HepG2 (cell line): ENCODE data around the gene IL17A. TPM values are rescaled to one million over a fixed set of nuclear protein-coding genes. Genes with fewer than 3 reads are reported as not detected.

ENCODE experiments used
- ATAC-seq: fragments of 200-7000 bp; cut with Tn5 transposase; 3 replicates; pipeline ENCODE4 v1.9.1; 2020; ENCODE audit warnings: mild to moderate bottlenecking, moderate library complexity
- BruUV-seq: library from RNA; stranded (reverse); fragments of 400-500 nt; replicated peaks from 2 replicates; lab custom pipeline; 2021; lab: Mats Ljungman, UMichigan
- CTCF ChIA-PET: fragments of 300-600 bp; formaldehyde crosslinking; extraction: SDS; loops from one replicate; lab custom pipeline; 2021; ENCODE audit warnings: low total read pairs, inconsistent platforms, low intra/inter-chr PET ratio; lab: Yijun Ruan, JAX
- POLR2A ChIA-PET: fragments of 350-600 bp; sonication (Branson Sonifier 250); formaldehyde crosslinking; loops from one replicate; lab custom pipeline; 2020; ENCODE audit warnings: antibody characterized with exemption, inconsistent platforms; lab: Yijun Ruan, JAX
- DNase-seq: peaks from one replicate; pipeline ENCODE4 v3.0.0-alpha.2; 2015; ENCODE audit warnings: low spot score
- FAIRE-seq: peaks from 3 replicates; lab custom pipeline; 2011; peaks lifted over from hg19 to GRCh38; lab: Jason Lieb, UNC
- H2AFZ ChIP-seq: one replicate; pipeline ENCODE4 v1.6.1; 2011; ENCODE audit warnings: low read length, inconsistent platforms
- H3K27ac ChIP-seq: fragments of 300-600 bp; 3 replicates; pipeline ENCODE4 v1.8.0; 2011; ENCODE audit warnings: mixed run types, mild to moderate bottlenecking, mixed read lengths, low read length, inconsistent platforms; ENCODE audit not compliant: insufficient read depth; ENCODE audit errors: extremely low read length
- H3K27me3 ChIP-seq, 2 experiments: fragments of 200-600 bp in 1 of 2; 2 replicates in 1 of 2; 3 replicates in 1 of 2; pipeline versions ENCODE4 v1.6.0 to v1.8.0; 2011; ENCODE audit warnings: low read length in 2 of 2, mild to moderate bottlenecking in 2 of 2, moderate library complexity in 2 of 2, inconsistent platforms in 1 of 2; ENCODE audit not compliant: insufficient read depth in 2 of 2, control insufficient read depth in 1 of 2
- H3K36me3 ChIP-seq, 2 experiments: fragments of 200-600 bp in 1 of 2; replicated peaks in 1 of 2; 2 replicates in 1 of 2; 3 replicates in 1 of 2; pipeline versions ENCODE4 v1.5.1 to v1.8.0; 2011; ENCODE audit warnings: low read length in 2 of 2, inconsistent platforms in 1 of 2; ENCODE audit not compliant: insufficient read depth in 2 of 2, control insufficient read depth in 1 of 2
- H3K4me1 ChIP-seq: 2 replicates; pipeline ENCODE4 v1.5.1; 2012; ENCODE audit warnings: low read length, inconsistent platforms; ENCODE audit not compliant: insufficient read depth
- H3K4me2 ChIP-seq: 2 replicates; pipeline ENCODE4 v1.6.0; 2011; ENCODE audit warnings: low read depth, low read length, inconsistent platforms
- H3K4me3 ChIP-seq, 3 experiments: fragments of 200-600 bp in 1 of 3; sonication (generic), shearing (Covaris generic) in 1 of 3; replicated peaks in 1 of 3; 2 replicates each; pipeline ENCODE4 v1.5.1; 2011 to 2016; ENCODE audit warnings: low read length in 3 of 3, inconsistent platforms in 2 of 3, low read depth in 2 of 3, mild to moderate bottlenecking in 2 of 3, control low read depth in 1 of 3, mixed read lengths in 1 of 3; ENCODE audit not compliant: insufficient read depth in 1 of 3
- H3K79me2 ChIP-seq: one replicate; pipeline ENCODE4 v1.6.1; 2011; ENCODE audit warnings: low read length, inconsistent platforms; ENCODE audit not compliant: insufficient read depth
- H3K9ac ChIP-seq: 2 replicates; pipeline ENCODE4 v1.6.0; 2011; ENCODE audit warnings: mild to moderate bottlenecking, low read depth, low read length, inconsistent platforms; ENCODE audit not compliant: insufficient read depth
- H3K9me3 ChIP-seq: 2 replicates; pipeline ENCODE4 v1.5.1; 2012; ENCODE audit warnings: mild to moderate bottlenecking, low read length
- H4K20me1 ChIP-seq: 2 replicates; pipeline ENCODE4 v1.6.0; 2011; ENCODE audit warnings: inconsistent platforms, mild to moderate bottlenecking, low read length, moderate library complexity; ENCODE audit not compliant: insufficient read depth
- HOXA9 ChIP-seq: sonication (generic); formaldehyde crosslinking; IDR thresholded peaks from 2 replicates; pipeline ENCODE4 v1.8.1; 2022; ENCODE audit warnings: missing genetic modification reagents, mild to moderate bottlenecking, moderate library complexity, borderline replicate concordance
- ZBTB40 ChIP-seq, 2 experiments: fragments of 450-650 bp in 1 of 2; sonication (generic) in 1 of 2; formaldehyde crosslinking in 1 of 2; IDR thresholded peaks; 2 replicates each; pipeline versions ENCODE4 v1.6.1 to v1.8.0; 2016 to 2022; ENCODE audit warnings: antibody characterized with exemption in 1 of 2, mild to moderate bottlenecking in 1 of 2, missing genetic modification reagents in 1 of 2
- ZSCAN9 ChIP-seq: IDR thresholded peaks from 2 replicates; pipeline ENCODE4 v1.6.1; 2016; ENCODE audit warnings: borderline replicate concordance
- in situ Hi-C: cut with HindIII; loops from 2 replicates; pipeline ENCODE4 v1.10.0; 2017; ENCODE audit warnings: low pct_unique_long_range_greater_than_20kb; ENCODE audit not compliant: extremely low pct_ligation_motif_present
- intact Hi-C: fragments of 100-400 bp; cut with micrococcal nuclease; formaldehyde crosslinking; loops from one replicate; pipeline ENCODE4 v1.10.0; 2022; ENCODE audit not compliant: unreplicated experiment
- polyA plus RNA-seq, 8 experiments: library from polyadenylated mRNA; depleted of rRNA in 3 of 8; stranded (reverse) in 7 of 8; unstranded in 1 of 8; fragments of >200 nt; fragmentation: Illumina TruSeq in 4 of 8; extraction: Trizol in 4 of 8; gene quantifications; 2 replicates each; pipeline versions ENCODE4 v1.2.1 to v1.2.3, GENCODE V29; 2011 to 2016; ENCODE audit warnings: low read depth in 4 of 8, missing spikeins in 1 of 8, mixed read lengths in 1 of 8; ENCODE audit not compliant: insufficient read depth in 1 of 8
- total RNA-seq, 5 experiments: library from RNA; depleted of rRNA; stranded (reverse); fragments of >200 nt; fragmentation: Illumina TruSeq; extraction: Trizol; gene quantifications; 2 replicates each; pipeline ENCODE4 v1.2.3, GENCODE V29; 2016; ENCODE audit warnings: low read depth in 1 of 5
- TF ChIP-seq, protein P1 (sequence below): sonication (generic); formaldehyde crosslinking; IDR thresholded peaks from one replicate; pipeline ENCODE4 v1.5.1; 2020; ENCODE audit warnings: mild to moderate bottlenecking, missing genetic modification reagents; ENCODE audit errors: not compliant biosample characterization

The IL17A gene
- total and polyA plus RNA-seq, 2 of the 13 experiments (the other 11 are each of a cell fraction or from before 2014, with no cell fraction given), result not detected

GRCh38 chr6:52149076-52149475, 37.1 kb upstream of the IL17A start:
- in situ Hi-C loops (no loop called here), intact Hi-C loops (no loop called here)
- BruUV-seq, result no TSS peak
- H3K4me1 ChIP-seq, result no peaks in the 10 kb centered on the region
- no peak overlapping the region for H3K9ac ChIP-seq
- H3K79me2 ChIP-seq, result no peaks in the 10 kb centered on the region
- ATAC-seq (no peak), DNase-seq (no peak), FAIRE-seq (no peak)
- POLR2A ChIA-PET, result no interaction called here
- no peaks in the 10 kb centered on the region for H3K36me3 ChIP-seq
- H3K9me3 ChIP-seq, result no peaks in the 10 kb centered on the region
- CTCF ChIA-PET, result no interaction called here
- no peak overlapping the region for H3K4me2 ChIP-seq
- no peak overlapping the region for H3K4me3 ChIP-seq
- no peak overlapping the region for H3K27ac ChIP-seq
- H4K20me1 ChIP-seq, result no peaks in the 10 kb centered on the region
- peaks cover 0 to 14% of the 10 kb centered on the region in 2 experiments; a peak in 3 of 5 replicates for H3K27me3 ChIP-seq
- H2AFZ ChIP-seq, result no peak overlapping the region
- TF ChIP-seq ZBTB40 (IDR thresholded peaks at IDR 0.05), result no peak
- TF ChIP-seq ZBTB40 (CRISPR knock-in tag; IDR thresholded peaks at IDR 0.05), result no peak
- no peak for TF ChIP-seq HOXA9 (CRISPR knock-in tag)
- no peak for TF ChIP-seq ZSCAN9 (CRISPR knock-in tag)
- TF ChIP-seq, protein P1, sequence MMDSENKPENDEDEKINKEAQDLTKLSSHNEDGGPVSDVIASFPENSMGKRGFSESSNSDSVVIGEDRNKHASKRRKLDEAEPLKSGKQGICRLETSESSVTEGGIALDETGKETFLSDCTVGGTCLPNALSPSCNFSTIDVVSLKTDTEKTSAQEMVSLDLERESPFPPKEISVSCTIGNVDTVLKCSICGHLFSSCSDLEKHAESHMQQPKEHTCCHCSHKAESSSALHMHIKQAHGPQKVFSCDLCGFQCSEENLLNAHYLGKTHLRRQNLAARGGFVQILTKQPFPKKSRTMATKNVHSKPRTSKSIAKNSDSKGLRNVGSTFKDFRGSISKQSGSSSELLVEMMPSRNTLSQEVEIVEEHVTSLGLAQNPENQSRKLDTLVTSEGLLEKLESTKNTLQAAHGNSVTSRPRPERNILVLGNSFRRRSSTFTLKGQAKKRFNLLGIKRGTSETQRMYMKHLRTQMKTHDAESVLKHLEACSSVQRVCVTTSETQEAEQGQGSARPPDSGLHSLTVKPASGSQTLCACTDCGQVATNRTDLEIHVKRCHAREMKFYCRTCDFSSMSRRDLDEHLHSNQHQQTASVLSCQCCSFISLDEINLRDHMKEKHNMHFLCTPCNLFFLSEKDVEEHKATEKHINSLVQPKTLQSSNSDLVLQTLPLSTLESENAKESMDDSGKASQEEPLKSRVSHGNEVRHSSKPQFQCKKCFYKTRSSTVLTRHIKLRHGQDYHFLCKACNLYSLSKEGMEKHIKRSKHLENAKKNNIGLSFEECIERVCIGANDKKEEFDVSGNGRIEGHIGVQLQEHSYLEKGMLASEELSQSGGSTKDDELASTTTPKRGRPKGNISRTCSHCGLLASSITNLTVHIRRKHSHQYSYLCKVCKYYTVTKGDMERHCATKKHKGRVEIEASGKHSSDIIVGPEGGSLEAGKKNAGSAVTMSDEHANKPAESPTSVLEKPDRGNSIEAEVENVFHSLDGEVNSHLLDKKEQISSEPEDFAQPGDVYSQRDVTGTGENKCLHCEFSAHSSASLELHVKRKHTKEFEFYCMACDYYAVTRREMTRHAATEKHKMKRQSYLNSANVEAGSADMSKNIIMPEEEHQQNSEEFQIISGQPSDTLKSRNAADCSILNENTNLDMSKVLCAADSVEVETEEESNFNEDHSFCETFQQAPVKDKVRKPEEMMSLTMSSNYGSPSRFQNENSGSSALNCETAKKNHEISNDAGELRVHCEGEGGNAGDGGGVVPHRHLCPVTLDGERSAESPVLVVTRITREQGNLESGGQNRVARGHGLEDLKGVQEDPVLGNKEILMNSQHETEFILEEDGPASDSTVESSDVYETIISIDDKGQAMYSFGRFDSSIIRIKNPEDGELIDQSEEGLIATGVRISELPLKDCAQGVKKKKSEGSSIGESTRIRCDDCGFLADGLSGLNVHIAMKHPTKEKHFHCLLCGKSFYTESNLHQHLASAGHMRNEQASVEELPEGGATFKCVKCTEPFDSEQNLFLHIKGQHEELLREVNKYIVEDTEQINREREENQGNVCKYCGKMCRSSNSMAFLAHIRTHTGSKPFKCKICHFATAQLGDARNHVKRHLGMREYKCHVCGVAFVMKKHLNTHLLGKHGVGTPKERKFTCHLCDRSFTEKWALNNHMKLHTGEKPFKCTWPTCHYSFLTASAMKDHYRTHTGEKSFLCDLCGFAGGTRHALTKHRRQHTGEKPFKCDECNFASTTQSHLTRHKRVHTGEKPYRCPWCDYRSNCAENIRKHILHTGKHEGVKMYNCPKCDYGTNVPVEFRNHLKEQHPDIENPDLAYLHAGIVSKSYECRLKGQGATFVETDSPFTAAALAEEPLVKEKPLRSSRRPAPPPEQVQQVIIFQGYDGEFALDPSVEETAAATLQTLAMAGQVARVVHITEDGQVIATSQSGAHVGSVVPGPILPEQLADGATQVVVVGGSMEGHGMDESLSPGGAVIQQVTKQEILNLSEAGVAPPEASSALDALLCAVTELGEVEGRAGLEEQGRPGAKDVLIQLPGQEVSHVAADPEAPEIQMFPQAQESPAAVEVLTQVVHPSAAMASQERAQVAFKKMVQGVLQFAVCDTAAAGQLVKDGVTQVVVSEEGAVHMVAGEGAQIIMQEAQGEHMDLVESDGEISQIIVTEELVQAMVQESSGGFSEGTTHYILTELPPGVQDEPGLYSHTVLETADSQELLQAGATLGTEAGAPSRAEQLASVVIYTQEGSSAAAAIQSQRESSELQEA (CRISPR knock-in tag), result no peak
